ENCODE data around the gene LYST. TPM values are rescaled to one million over a fixed set of nuclear protein-coding genes. Genes with fewer than 3 reads are reported as not detected.

Gene LYST
- polyA plus RNA-seq, 1 of the 3 experiments (the other 2 are of a cell fraction) = 3.9 TPM

- no peaks in the 10 kb centered on the region for H3K36me3 ChIP-seq (replicated peaks in 1 of 2; ENCODE audit: control insufficient read depth in 1 of 2, insufficient read depth in 2 of 2, low read length in 1 of 2)
- H3F3A ChIP-seq (replicated peaks; ENCODE audit: insufficient read depth) = no peaks in the 10 kb centered on the region
- no peak overlapping the region for H3K4me2 ChIP-seq
- H4K20me1 ChIP-seq (ENCODE audit: insufficient read depth) = no peaks in the 10 kb centered on the region
- DNase-seq = no peak
- ChIA-PET CTCF (interaction anchor here (0.6 to 1.6 kb wide), 2 partner anchors 13 to 90 kb away, joined by 3 to 5 read pairs; no protein-coding TSS in a partner anchor), POLR2A (interaction anchor here (0.6 kb wide), 1 partner anchor 494 kb away, joined by 3 read pairs; no protein-coding TSS in a partner anchor)
- H3K79me2 ChIP-seq (ENCODE audit: insufficient read depth) = no peaks in the 10 kb centered on the region
- no peaks in the 10 kb centered on the region for H3K27me3 ChIP-seq (ENCODE audit: insufficient read depth)
- H3K4me3 ChIP-seq (ENCODE audit: low read depth in 2 of 2, low read length in 1 of 2) = no peak overlapping the region
- no peak overlapping the region for H2AFZ ChIP-seq (ENCODE audit: low read depth)
- H3K9ac ChIP-seq = no peak overlapping the region
- H3K9me3 ChIP-seq = no peaks in the 10 kb centered on the region
- 70% methylated on average over 2 of the region's 2 CpGs for WGBS (ENCODE audit: low lambda C conversion rate)
- H3K4me1 ChIP-seq (ENCODE audit: control insufficient read depth in 1 of 2, insufficient read depth in 2 of 2, low read depth in 1 of 2, low read length in 1 of 2) = peaks cover 7 to 9% of the 10 kb centered on the region in 2 experiments; a peak in 3 of 4 replicates
- no peaks in the 10 kb centered on the region for H3K9me2 ChIP-seq
- no peak overlapping the region for H3K27ac ChIP-seq (ENCODE audit: low read depth in 2 of 2, low read length in 1 of 2)
- TF ChIP-seq RAD21 (IDR thresholded peaks at IDR 0.05; ENCODE audit: low read length) (no peak), YY1 (IDR thresholded peaks at IDR 0.05; ENCODE audit: low read depth) (no peak), TCF12 (IDR thresholded peaks at IDR 0.05) (no peak), POLR2AphosphoS5 (IDR thresholded peaks at IDR 0.05; ENCODE audit: low read depth, low read length) (no peak)
These were observed 253.1 kb downstream of the LYST start for GRCh38 chr1:235613602-235614001.

- no peaks in the 10 kb centered on the region for H3K27me3 ChIP-seq (ENCODE audit: insufficient read depth)
- no peaks in the 10 kb centered on the region for H4K20me1 ChIP-seq (ENCODE audit: insufficient read depth)
- no peaks in the 10 kb centered on the region for H3F3A ChIP-seq (replicated peaks; ENCODE audit: insufficient read depth)
- TF ChIP-seq RAD21 (IDR thresholded peaks at IDR 0.05; ENCODE audit: low read length) (no peak), GABPA (IDR thresholded peaks at IDR 0.05; ENCODE audit: low read depth) (no peak), FOXJ3 (CRISPR knock-in tag; IDR thresholded peaks at IDR 0.05) (no peak), ZBTB33 (IDR thresholded peaks at IDR 0.05; ENCODE audit: borderline replicate concordance, low read depth) (no peak), TAF1 (IDR thresholded peaks at IDR 0.05; ENCODE audit: borderline replicate concordance, low read depth, low read length) (no peak), RXRA (IDR thresholded peaks at IDR 0.05; ENCODE audit: borderline replicate concordance, low read depth) (no peak), FOXM1 (IDR thresholded peaks at IDR 0.05; ENCODE audit: low read depth) (no peak)
- TF ChIP-seq, protein P1, sequence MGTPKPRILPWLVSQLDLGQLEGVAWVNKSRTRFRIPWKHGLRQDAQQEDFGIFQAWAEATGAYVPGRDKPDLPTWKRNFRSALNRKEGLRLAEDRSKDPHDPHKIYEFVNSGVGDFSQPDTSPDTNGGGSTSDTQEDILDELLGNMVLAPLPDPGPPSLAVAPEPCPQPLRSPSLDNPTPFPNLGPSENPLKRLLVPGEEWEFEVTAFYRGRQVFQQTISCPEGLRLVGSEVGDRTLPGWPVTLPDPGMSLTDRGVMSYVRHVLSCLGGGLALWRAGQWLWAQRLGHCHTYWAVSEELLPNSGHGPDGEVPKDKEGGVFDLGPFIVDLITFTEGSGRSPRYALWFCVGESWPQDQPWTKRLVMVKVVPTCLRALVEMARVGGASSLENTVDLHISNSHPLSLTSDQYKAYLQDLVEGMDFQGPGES (IDR thresholded peaks at IDR 0.05; ENCODE audit: low read depth, low read length) = no peak
- no peak overlapping the region for H3K9ac ChIP-seq
- DNase-seq = no peak
- no peaks in the 10 kb centered on the region for H3K9me3 ChIP-seq
- CTCF ChIA-PET = interaction anchor here (1.6 kb wide), 1 partner anchor 12 kb away, joined by 5 read pairs; no protein-coding TSS in a partner anchor
- no peak overlapping the region for H3K4me3 ChIP-seq (ENCODE audit: low read depth in 2 of 2, low read length in 1 of 2)
- POLR2A ChIA-PET = no interaction called here
- WGBS (ENCODE audit: low lambda C conversion rate) = 81% methylated on average over 3 of the region's 3 CpGs
- H3K9me2 ChIP-seq = no peaks in the 10 kb centered on the region
- H3K4me2 ChIP-seq = no peak overlapping the region
- H3K79me2 ChIP-seq (ENCODE audit: insufficient read depth) = no peaks in the 10 kb centered on the region
- no peak overlapping the region for H2AFZ ChIP-seq (ENCODE audit: low read depth)
- peaks cover 0 to 4% of the 10 kb centered on the region in 2 experiments; a peak in 1 of 4 replicates for H3K4me1 ChIP-seq (ENCODE audit: control insufficient read depth in 1 of 2, insufficient read depth in 2 of 2, low read depth in 1 of 2, low read length in 1 of 2)
- H3K36me3 ChIP-seq (replicated peaks in 1 of 2; ENCODE audit: control insufficient read depth in 1 of 2, insufficient read depth in 2 of 2, low read length in 1 of 2) = no peaks in the 10 kb centered on the region
- no peak overlapping the region for H3K27ac ChIP-seq (ENCODE audit: low read depth in 2 of 2, low read length in 1 of 2)
These were observed 253.9 kb downstream of the LYST start for GRCh38 chr1:235612761-235613160.

Small RNA genes lying within 50 kb of the gene (small RNA-seq; reads per million reads assigned to genes)
- gene MIR1537 (0.23 to 19.4 (median 7.9) reads per million in 7 experiments), gene RNU6-968P (0 to 0.06 (median 0) reads per million in 7 experiments)

Other genes starting within 250 kb of the LYST start
- gene GNG4, start 217.1 kb downstream of the LYST start, polyA plus RNA-seq (2012; rRNA removed) = 1.6 and 2.8 TPM in 2 replicates
- gene NID1, start 198.2 kb upstream of the LYST start, polyA plus RNA-seq (2012; rRNA removed) = 49.3 and 74.3 TPM in 2 replicates